ENCODE data around the gene MAP3K5.

GRCh38 chr6:136660727-136661126, 131.6 kb downstream of the MAP3K5 start:
- TF ChIP-seq CTCF (IDR thresholded peaks at IDR 0.05) (no peak), TCF7L2 (IDR thresholded peaks at IDR 0.05; ENCODE audit: low read depth, low read length) (no peak), POLR2AphosphoS5 (IDR thresholded peaks at IDR 0.05; ENCODE audit: low read depth, low read length) (no peak), SIN3A (IDR thresholded peaks at IDR 0.05; ENCODE audit: borderline replicate concordance, insufficient read depth, low read depth, low read length) (no peak), REST (IDR thresholded peaks at IDR 0.05; ENCODE audit: insufficient read depth in 1 of 2, low read depth in 2 of 2, low read length in 1 of 2) (no peak)

All from Panc1 (cell line).